ENCODE results near the gene SGTA.

DNA sequence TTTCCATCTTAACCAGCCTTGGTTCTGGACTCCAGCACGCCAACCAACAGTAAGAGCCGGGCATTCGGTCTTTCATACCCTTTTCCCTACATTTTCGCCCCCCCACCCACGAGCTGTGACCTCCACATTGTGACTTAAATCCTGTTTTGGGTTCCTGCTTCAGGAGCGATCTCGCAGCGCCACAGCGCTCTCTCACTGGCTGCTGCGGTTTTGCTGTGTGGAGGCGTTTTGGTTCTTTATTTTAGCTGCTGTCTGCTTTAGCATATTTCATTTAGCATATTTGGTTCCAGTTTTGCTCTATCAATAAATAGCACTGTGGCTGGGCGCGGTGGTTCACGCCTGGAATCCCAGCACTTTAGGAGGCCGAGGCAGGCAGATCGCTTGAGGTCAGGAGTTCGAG is 23.7 kb downstream of the SGTA start:
- TF ChIP-seq TAF1 (conservative IDR thresholded peaks at IDR 0.05) (no peak), YY1 (IDR thresholded peaks at IDR 0.05) (no peak), RAD21 (IDR thresholded peaks at IDR 0.05) (no peak), CTCF (IDR thresholded peaks at IDR 0.05; ENCODE audit: low read depth, low read length, missing input control) (no peak), JUND (IDR thresholded peaks at IDR 0.05) (no peak), EGR1 (IDR thresholded peaks at IDR 0.05; ENCODE audit: low read depth in 2 of 2) (no peak), GABPA (IDR thresholded peaks at IDR 0.05 in 1 of 2, conservative IDR thresholded peaks at IDR 0.05 in 1 of 2) (no peak), HNF4A (conservative IDR thresholded peaks at IDR 0.05) (no peak), FOXA1 (IDR thresholded peaks at IDR 0.05) (no peak)
- TF ChIP-seq, protein P1, sequence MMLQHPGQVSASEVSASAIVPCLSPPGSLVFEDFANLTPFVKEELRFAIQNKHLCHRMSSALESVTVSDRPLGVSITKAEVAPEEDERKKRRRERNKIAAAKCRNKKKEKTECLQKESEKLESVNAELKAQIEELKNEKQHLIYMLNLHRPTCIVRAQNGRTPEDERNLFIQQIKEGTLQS (IDR thresholded peaks at IDR 0.05): no peak
- TF ChIP-seq, protein P2, sequence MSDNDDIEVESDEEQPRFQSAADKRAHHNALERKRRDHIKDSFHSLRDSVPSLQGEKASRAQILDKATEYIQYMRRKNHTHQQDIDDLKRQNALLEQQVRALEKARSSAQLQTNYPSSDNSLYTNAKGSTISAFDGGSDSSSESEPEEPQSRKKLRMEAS (IDR thresholded peaks at IDR 0.05): no peak
